ENCODE data around the gene TIRAP. TPM values are rescaled to one million over a fixed set of nuclear protein-coding genes. Genes with fewer than 3 reads are reported as not detected.

The TIRAP gene
- total RNA-seq, 1 donor from 2014 or later: 13.7 TPM

DNA sequence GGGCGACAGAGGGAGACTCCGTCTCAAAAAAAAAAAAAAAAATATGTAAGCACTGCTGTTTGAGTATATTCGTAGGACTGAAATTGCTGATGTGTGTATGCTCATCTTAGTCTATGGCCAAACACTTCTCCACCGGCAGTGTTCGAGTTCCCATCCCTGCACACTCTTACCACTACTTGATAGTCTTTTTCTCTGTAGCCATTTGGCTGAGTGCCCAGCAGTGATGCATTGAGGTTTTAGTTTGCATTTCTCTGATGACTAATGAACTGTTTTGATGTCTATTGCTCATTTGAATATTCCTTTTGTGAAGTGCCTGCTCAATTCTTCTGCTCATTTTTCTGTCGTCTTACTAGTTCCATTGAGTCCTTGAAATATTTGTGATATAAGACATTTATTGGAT lies 1.9 kb downstream of the TIRAP start:
- intact Hi-C loops (cut with DNase I): no loop called here
- Histone ChIP-seq H3K27ac (no peak overlapping the region), H3K4me3 (no peak overlapping the region), H3K4me1 (peaks cover 23% of the 10 kb centered on the region), H3K9me3 (no peaks in the 10 kb centered on the region), H3K27me3 (no peaks in the 10 kb centered on the region), H3K36me3 (peaks cover 13% of the 10 kb centered on the region)
- no peak for DNase-seq
- TF ChIP-seq, protein P1, sequence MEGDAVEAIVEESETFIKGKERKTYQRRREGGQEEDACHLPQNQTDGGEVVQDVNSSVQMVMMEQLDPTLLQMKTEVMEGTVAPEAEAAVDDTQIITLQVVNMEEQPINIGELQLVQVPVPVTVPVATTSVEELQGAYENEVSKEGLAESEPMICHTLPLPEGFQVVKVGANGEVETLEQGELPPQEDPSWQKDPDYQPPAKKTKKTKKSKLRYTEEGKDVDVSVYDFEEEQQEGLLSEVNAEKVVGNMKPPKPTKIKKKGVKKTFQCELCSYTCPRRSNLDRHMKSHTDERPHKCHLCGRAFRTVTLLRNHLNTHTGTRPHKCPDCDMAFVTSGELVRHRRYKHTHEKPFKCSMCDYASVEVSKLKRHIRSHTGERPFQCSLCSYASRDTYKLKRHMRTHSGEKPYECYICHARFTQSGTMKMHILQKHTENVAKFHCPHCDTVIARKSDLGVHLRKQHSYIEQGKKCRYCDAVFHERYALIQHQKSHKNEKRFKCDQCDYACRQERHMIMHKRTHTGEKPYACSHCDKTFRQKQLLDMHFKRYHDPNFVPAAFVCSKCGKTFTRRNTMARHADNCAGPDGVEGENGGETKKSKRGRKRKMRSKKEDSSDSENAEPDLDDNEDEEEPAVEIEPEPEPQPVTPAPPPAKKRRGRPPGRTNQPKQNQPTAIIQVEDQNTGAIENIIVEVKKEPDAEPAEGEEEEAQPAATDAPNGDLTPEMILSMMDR (IDR thresholded peaks at IDR 0.05): no peak
- ATAC-seq: no peak

DNA sequence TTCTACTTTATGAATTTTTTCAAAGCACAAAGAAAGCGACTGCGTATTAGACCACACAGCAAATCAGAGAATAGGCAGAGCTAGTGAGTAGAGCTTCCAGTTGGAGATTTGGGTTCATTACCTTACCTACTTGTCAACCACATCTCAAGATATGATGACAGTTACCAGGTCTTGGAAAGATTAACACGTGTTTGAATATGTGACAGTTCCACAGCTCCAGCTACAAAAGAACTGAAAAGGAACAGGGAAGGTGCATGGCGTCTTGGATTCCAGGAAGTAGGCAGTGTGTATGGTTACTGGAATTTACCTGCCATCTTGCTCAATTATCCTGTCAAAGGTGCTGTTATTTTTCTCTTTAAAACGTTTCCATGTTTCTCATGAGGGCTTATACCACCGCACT lies 5.3 kb downstream of the TIRAP start:
- Histone ChIP-seq H3K9me3 (no peaks in the 10 kb centered on the region), H3K36me3 (peaks cover 44% of the 10 kb centered on the region), H3K4me3 (no peak overlapping the region), H3K27ac (no peak overlapping the region), H3K4me1 (peaks cover 10% of the 10 kb centered on the region), H3K27me3 (no peaks in the 10 kb centered on the region)
- ATAC-seq (no peak), DNase-seq (no peak)
- TF ChIP-seq, protein P1 (IDR thresholded peaks at IDR 0.05): no peak
- intact Hi-C loops (cut with DNase I): no loop called here

DNA sequence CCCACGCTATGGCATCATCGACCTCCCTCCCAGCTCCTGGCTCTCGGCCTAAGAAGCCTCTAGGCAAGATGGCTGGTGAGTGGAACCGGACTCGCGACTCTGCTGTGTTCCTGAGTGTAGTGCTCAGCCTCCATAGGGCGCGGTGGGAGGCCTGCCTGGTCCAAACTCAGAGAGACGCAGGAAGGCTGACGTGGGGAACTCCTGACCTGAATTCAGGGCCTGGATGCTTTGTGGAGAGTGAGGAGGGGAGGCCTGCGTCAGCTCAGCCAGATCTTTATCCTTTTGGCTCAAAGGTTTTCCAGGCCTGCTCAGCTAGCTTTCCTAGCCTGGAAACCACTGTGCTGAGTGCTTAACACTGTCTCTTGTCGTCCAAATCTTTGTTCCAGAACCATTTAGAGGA lies 8.0 kb downstream of the TIRAP start:
- no peak overlapping the region for H3K4me3 ChIP-seq
- intact Hi-C loops (cut with DNase I): no loop called here
- ATAC-seq (no peak), DNase-seq (no peak)
- H3K27ac ChIP-seq: no peak overlapping the region
- no peaks in the 10 kb centered on the region for H3K4me1 ChIP-seq
- TF ChIP-seq, protein P1 (IDR thresholded peaks at IDR 0.05): no peak
- H3K9me3 ChIP-seq: no peaks in the 10 kb centered on the region
- peaks cover 57% of the 10 kb centered on the region for H3K36me3 ChIP-seq
- H3K27me3 ChIP-seq: no peaks in the 10 kb centered on the region

DNA sequence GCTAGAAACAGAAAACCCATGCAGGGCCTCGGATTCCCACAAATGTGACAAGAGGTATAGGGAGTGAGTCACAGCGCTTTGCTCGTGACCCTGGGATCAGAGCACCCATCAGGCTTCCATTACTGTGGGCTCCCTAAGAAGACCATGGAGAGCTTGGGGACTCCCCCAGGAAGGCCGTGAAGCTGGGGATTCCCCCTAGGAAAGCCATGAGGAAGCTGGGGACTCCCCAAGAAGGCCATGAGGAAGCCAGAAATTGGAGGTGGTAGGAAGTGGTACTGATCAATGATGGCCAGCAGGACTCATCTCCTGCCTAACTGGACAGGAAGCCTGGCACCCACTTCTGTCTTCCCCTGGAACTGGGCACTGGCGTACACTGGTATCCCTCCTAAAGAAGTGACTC lies 10.8 kb downstream of the TIRAP start:
- no peak overlapping the region for H3K4me3 ChIP-seq
- peaks cover 53% of the 10 kb centered on the region for H3K36me3 ChIP-seq
- no peak overlapping the region for H3K27ac ChIP-seq
- intact Hi-C loops (cut with DNase I): no loop called here
- no peaks in the 10 kb centered on the region for H3K9me3 ChIP-seq
- ATAC-seq (no peak), DNase-seq (no peak)
- no peaks in the 10 kb centered on the region for H3K27me3 ChIP-seq
- TF ChIP-seq, protein P1 (IDR thresholded peaks at IDR 0.05): no peak
- H3K4me1 ChIP-seq: no peaks in the 10 kb centered on the region

DNA sequence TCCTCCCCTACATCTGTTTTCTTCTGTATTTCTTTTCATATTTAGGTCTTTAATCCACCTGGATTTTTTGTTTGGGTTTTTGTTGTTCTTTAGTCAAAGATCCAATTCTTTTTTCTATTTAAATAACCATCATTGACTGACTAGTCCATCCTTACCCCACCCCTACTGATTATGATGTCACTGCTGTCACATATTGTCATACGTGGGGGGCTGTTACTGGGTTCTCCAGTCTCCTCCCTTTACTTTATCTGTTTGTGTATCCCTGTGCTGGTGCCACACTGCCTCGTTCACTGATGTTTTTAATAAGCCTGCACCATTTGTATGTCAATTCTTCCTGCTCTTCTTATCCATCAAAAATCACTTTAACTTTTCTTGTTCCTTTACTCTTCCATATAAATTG lies 14.1 kb downstream of the TIRAP start:
- Histone ChIP-seq H3K4me3 (no peak overlapping the region), H3K36me3 (peaks cover 33% of the 10 kb centered on the region), H3K9me3 (no peaks in the 10 kb centered on the region), H3K4me1 (no peaks in the 10 kb centered on the region), H3K27me3 (no peaks in the 10 kb centered on the region), H3K27ac (no peak overlapping the region)
- TF ChIP-seq, protein P1 (IDR thresholded peaks at IDR 0.05): no peak
- DNase-seq (no peak), ATAC-seq (no peak)
- intact Hi-C loops (cut with DNase I): no loop called here

All from upper lobe of right lung (tissue), 1 donor.